Hematopoietic multipotent progenitor cell (in vitro differentiated cells): Measurements from ENCODE around the gene TCERG1L. TPM values are rescaled to one million over a fixed set of nuclear protein-coding genes. Genes with fewer than 3 reads are reported as not detected.

ENCODE experiments used
- DNase-seq, 3 donors: peaks; one replicate each; pipeline ENCODE4 v3.0.0-alpha.2; 2011 to 2015; ENCODE audit warnings: low read depth in 2 of 3, low spot score in 2 of 3
- total RNA-seq: library from RNA; depleted of rRNA; stranded (reverse); fragments of >200 nt; gene quantifications from one replicate; pipeline ENCODE4 v1.2.3, GENCODE V29; 2012

The TCERG1L gene
- total RNA-seq, 1 donor = under 0.01 TPM

GRCh38 chr10:131231323-131231964 is 80.1 kb downstream of the TCERG1L start:
- DNase-seq = no peak

DNA sequence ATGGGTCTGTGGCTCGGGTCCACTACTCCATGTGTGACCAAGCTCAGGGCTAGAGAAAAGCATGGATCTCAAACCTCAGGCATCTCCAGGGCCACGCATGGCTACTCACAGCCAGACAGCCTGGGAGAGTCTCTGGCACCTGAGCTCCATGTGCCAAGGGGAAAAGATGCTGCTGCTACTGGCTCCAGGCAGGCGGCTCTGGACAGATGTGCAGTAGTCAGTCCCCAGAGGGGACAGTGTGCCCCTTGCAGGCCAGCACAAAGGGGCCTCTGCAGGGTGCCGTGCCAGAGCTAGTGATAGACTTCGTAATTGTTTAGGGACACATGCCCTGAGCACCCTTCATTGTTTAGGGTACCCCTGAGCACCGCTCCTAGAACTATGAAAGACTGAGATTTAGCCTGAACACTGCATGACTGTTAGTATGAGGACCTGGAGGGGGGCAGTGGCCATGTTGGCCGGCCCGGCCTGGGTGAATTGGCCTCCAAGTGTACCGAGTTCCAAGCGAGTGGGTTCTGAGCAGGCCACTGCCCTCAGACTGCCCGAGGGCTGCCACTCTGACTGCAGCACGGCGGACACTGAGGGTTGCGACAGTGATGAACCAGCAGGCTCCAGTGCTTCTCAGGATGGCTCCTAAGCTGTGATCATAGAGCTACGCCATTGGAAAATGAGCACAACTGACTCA is 80.7 kb downstream of the TCERG1L start:
- no peak for DNase-seq

DNA sequence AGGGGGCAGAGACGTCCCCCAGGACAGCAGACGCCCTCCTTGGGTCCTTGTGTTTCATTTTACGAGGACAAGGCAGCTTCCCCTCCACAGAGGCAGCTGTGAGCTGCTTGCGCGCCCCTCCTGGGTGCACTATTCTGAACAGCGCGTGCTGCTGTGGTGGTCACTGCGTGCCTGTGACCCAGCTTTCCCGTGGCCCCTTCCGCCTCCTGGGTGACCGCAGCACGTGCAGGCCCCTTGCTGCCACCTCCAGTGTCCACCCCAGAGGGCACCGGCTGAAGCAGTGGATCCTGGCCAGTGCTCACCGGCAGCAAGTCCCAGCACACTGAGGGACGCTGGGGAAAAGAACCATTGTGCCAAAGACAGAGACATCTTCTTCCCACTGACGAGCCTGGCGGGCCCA is 81.4 kb downstream of the TCERG1L start:
- no peak for DNase-seq

- no peak for DNase-seq
Measured at GRCh38 chr10:131227163-131227740, 84.3 kb downstream of the TCERG1L start.

- DNase-seq = no peak
Measured at GRCh38 chr10:131226446-131227162, 84.9 kb downstream of the TCERG1L start.

DNA sequence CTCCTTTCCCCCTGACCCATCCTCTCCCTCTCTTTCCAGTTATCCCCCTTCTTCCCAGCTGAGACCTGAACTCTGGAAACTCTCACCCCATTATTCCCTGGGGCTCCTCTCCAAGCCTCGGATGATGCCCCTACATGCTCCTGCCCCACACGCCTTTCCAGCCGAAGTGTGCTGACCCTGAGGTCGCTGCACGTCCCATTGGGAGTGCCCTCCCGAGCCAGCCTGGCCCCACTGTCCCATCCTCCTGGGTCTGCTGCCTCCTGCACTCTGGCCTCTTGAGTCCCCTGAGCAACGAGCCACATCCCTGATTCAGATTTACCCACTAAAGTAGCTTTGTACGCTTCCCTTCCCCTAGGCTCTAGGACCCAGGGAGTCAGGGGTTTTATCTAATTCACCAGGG is 87.4 kb downstream of the TCERG1L start:
- no peak for DNase-seq

- DNase-seq = no peak
Measured at GRCh38 chr10:131223422-131223821, 88.1 kb downstream of the TCERG1L start.

DNA sequence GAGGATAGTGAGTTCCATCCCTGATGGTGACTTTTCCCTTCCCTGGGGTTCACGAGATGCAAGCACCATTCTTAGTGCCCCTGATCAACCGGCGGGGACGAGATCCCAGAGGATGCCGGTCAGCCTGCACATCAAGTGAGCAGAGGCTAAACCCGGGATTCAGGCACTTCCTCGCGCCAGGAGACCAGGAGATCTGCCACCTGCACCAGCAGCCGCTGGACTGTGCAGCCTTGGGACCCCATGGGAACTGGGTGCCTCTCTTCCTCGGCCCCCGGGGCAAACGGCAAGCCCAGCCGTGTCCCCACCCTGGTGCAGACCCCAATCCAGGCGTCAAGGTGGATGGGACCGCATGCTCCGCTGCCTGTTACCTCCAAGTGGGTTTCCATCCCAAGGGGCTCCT is 88.5 kb downstream of the TCERG1L start:
- no peak for DNase-seq

- DNase-seq = no peak
Measured at GRCh38 chr10:131221632-131222277, 89.8 kb downstream of the TCERG1L start.

GRCh38 chr10:131220601-131221171 is 90.8 kb downstream of the TCERG1L start:
- no peak for DNase-seq

DNA sequence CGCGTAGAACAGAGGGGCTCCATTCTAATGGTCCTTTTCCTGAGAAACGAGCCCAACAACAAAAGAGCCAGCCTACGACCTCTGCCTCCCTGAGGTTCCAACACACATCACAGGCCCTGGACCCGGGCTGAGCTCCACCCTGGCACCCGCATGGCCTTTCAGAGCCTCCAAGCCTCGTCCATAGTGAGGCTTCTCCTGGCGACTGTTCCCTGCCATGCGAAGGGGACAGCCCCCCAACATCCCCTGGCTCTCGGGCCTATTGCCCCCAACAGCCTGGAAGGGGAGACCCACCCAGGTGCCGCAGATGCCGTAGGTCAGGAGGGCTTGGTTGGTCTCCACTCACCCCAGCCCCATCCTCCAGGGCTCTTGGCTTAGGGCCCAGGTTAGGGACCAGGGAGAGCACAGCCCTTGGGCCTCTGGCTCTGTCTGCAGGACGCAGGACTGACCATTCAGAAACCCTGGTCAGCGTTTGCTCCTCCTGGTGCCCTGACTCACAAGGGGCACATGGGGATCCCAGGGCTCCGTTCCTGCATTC is 91.5 kb downstream of the TCERG1L start:
- no peak for DNase-seq

- no peak for DNase-seq
Measured at GRCh38 chr10:131219584-131219886, 92.0 kb downstream of the TCERG1L start.

- DNase-seq = no peak
Measured at GRCh38 chr10:131218811-131219583, 92.5 kb downstream of the TCERG1L start.

DNA sequence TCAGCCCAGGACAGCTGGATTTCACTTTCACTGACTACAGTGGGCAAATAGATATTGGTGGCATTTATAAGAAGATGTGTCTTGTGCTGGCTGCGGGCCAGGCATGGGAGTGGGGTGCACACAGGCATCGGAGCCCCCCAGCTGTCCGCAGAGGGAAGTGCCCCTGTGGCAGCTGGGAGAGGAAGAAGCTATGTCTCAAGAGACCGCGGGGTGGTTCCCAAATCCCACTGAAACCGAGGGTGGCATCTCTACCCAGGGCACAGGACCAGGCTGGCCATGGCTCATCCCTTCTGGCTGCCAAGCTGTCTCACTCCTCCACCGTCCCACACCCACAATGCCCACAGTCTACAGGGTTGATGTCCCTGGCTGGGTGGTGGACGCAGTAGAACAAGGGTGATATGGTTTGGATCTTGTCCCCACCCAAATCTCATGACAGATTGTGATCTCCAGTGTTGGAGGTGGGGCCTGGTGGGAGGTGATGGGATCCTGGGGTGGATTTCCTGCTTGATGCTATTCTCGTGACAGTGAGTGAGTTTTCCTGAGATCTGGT is 94.8 kb downstream of the TCERG1L start:
- DNase-seq = no peak

DNA sequence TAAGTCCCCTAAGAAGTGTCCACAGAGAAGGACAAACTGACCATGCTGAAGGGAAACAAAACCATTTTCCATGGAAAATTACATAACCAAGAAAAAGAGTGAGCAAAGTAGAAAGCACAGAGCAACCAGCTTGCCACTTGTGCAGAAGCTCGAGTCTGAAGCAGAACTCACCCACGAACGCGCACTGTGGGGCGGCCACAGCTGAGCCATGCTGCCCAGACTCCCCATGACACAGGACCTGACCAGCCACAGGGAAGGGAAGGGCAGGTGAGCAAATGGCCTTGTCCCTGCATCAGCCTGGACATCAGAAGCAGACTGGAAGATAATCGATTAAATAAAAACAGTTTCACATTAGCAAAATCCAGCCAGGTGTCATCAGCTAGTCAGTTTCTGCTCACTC is 95.7 kb downstream of the TCERG1L start:
- DNase-seq = no peak

DNA sequence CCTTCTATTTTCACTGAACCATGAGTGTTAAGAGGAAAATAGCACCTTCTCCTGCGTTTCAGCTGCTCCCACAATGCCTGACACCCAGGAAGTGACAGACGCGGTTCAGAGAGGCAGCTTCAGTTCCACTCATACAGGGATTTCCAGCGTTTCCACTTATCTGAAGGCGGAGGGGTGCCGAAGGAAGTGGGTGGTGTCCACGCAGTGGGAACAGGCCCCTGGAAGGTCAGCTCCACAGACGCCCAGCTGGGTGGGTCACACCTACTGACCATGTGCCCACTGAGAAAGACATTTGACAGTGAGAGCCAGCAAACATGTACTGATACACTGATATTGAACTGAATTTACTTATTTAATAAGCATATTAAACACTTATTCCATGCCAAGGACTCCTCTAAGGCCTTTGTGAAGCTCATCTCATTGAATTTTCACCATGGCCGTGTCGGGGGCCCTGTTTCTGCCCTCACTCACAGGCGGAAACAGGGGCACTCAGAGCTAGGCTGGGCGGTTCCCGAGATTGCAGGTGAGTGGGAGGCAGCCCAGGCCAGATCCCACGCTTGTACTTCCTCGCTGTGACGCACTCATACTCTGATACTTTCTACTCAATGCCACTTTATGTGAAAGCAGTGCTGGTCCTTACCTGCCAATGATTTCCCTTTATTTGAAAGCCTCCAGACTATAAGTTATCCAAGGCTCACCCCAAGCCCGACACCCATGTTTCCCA is 96.8 kb downstream of the TCERG1L start:
- DNase-seq = no peak

DNA sequence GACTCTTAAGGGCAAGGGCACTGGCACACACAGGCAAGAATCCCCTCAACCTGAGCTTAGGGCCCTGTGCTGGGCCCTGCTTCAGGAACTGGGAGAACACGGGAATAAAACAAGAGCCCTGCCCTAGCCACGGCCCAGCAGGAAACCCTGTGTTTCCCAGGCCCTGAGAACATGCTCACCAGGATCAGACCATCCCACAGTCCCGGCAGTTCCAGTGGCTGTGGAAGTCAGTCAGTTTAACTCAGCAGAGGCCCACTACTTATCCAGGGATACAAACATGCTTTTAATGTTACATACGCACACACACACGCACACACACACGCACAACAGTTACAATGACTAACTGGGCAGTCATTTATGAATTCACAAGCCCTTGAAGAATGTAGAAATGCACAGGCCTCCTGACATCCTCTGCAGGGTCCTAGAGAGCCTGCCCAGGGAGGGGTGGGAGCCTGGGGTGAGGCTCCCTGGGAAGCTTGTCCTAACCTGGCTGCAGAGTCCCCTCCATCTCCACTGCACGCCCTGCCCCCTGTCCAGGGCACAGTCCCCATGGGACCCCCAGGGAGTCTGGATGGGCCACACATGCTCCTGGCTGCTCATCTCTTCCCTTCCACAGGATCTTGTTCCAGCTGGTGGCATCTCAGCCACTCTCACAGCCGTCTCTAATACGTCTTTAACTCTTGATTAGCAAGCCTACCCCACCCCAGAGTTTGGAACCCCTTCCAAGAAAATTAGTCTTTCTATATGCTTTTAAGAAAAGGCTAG is 97.6 kb downstream of the TCERG1L start:
- no peak for DNase-seq

DNA sequence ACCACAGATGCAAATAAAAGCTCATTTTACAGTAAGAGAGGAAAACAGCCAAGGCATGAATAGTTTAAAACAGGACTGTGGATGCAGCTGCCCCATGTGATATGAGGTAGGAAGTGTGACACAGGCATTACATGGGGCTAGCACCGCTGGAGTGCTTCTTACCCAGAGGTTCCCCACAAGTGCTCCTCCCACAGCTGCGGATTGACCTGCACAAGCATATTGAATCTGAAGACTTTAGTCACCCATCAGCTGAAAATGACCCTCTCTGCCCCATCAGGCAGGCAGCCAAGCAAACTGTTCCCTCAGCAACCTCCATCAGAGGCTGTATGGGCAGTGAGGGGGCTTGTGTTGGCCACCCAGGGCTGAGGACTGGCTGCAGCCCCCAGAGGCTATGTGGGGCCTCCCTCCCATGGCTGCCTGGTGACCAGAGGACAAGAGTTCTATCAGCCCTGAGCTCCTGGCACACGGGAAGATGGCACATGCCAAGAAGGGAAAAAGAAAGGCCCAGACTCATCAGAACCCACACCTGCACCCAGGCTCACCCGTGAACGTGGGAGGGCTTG is 98.7 kb downstream of the TCERG1L start:
- DNase-seq = no peak
